ENCODE results near the gene PLA2G5. TPM values are rescaled to one million over a fixed set of nuclear protein-coding genes. Genes with fewer than 3 reads are reported as not detected.

Gene PLA2G5
- total and polyA plus RNA-seq, 2 of the 8 experiments (the other 6 are each of a cell fraction or from before 2014, with no cell fraction given), result 0.05 TPM; not detected in 1

- TF ChIP-seq CHD7 (IDR thresholded peaks at IDR 0.05; ENCODE audit: insufficient replicate concordance, low read length), result no peak
- TF ChIP-seq TAF1 (IDR thresholded peaks at IDR 0.05; ENCODE audit: low read depth, low read length), result no peak
- TF ChIP-seq SP4 (IDR thresholded peaks at IDR 0.05; ENCODE audit: low read length), result no peak
- TF ChIP-seq FOSL1 (IDR thresholded peaks at IDR 0.05; ENCODE audit: insufficient read depth, low read depth, low read length), result no peak
- no peak for TF ChIP-seq JUN (IDR thresholded peaks at IDR 0.05; ENCODE audit: low read depth, low read length)
- TF ChIP-seq JUND (IDR thresholded peaks at IDR 0.05; ENCODE audit: low read length), result no peak
- TF ChIP-seq ZNF274 (IDR thresholded peaks at IDR 0.05; ENCODE audit: borderline replicate concordance, extremely low read depth, low read length), result no peak
- no peak for TF ChIP-seq YY1 (IDR thresholded peaks at IDR 0.05; ENCODE audit: low read depth, low read length)
Measured at GRCh38 chr1:20125100-20125499, 55.1 kb downstream of the PLA2G5 start (continued).
